Measurements from ENCODE around the gene USF2. TPM values are rescaled to one million over a fixed set of nuclear protein-coding genes. Genes with fewer than 3 reads are reported as not detected.
A peak's percentile ranks its signal among the peaks of the same experiment; 100 is the strongest.

Gene USF2
- total RNA-seq, 1 experiment from 2014 or later: 123 TPM

DNA sequence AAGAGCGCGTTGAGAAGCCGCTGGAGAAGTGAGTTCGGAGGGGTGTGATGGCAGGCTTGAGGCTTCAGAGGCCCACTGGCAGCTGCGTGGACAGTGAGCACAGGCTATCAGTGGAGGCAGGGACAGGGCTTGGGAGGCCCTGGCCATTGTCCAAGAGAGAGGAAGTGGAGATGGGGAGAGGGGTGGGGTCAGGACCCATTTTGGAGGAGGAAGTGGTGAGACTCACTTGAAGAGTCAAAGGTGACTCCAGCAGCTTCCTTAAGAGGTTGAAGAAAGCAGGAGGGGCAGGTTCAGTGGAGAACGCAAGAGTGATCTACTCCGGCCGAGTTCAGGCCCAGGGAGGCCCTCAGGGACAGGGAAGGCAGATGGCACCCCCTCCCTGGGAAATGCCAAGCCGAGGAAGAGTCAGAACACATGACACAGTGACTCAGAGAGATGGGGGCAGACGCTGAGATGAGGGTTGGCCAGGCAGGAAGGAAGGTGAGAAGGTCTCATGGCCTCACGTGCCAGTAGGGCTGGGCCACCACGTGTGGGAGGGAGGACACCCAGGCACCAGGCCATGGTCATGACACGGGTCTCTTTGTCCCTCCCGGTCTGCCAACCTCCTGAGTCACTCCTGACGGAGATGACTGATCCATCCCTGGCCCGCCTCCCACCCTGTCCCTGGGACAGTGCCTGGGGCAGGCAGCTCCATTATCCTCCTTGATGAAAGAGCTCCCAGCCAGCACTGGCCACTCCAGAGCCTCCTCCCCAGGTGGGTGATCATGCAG, 50.1 kb downstream of the USF2 start:
- WGBS (ENCODE audit: extremely low coverage, insufficient read length, low lambda C conversion rate): no CpG with 5 or more reads among the region's 16 CpGs
- peaks cover 2 to 4% (median 4%) of the 10 kb centered on the region in 3 experiments; a peak in 1 of 7 replicates for H3K36me3 Mint-ChIP-seq (ENCODE audit: insufficient read depth in 1 of 3, low read depth in 3 of 3)
- H2BK120ac ChIP-seq (ENCODE audit: low read depth, low read length, poor library complexity, severe bottlenecking): no peak overlapping the region
- H3T11ph ChIP-seq (ENCODE audit: low read length): no peak overlapping the region
- no peak overlapping the region for H3K27ac ChIP-seq (ENCODE audit: insufficient read length, low read depth, low read length)
- H3K4me2 ChIP-seq (ENCODE audit: insufficient read depth, insufficient read length, low read length): no peak overlapping the region
- H3K14ac ChIP-seq (ENCODE audit: insufficient read depth, low read length): no peak overlapping the region; the same call in 1 of the 2 replicates
- no peak overlapping the region for H4K91ac ChIP-seq (ENCODE audit: insufficient read length, low read depth, low read length)
- peak; percentile 25 for DNase-seq
- H3K23ac ChIP-seq (ENCODE audit: insufficient read length, low read depth, low read length): no peak overlapping the region
- H3K27ac Mint-ChIP-seq: peak overlapping the region in 2 of 3 experiments; percentile 21 to 96; a peak in 2 of 7 replicates
- H3K9me3 Mint-ChIP-seq: peaks cover 4 to 11% of the 10 kb centered on the region in 2 experiments; a peak in 3 of 5 replicates
- H2AK5ac ChIP-seq (ENCODE audit: insufficient read length, low read length): no peak overlapping the region
- no peaks in the 10 kb centered on the region for H3K23me2 ChIP-seq (ENCODE audit: insufficient read length, low read depth, low read length, poor library complexity, severe bottlenecking)
- 0 out of 5 replicates have a peak overlapping the region, but pooled peaks of 1 of the 2 experiments have one; percentile 15 for H3K4me3 Mint-ChIP-seq
- no peak overlapping the region for H2AFZ ChIP-seq (ENCODE audit: low read length)
- H3K9ac ChIP-seq (ENCODE audit: extremely low read depth, insufficient read length, low read length): no peak overlapping the region
- no peaks in the 10 kb centered on the region for H3K9me3 ChIP-seq (ENCODE audit: control insufficient read depth, low read depth, low read length)
- no peaks in the 10 kb centered on the region for H3K4me1 Mint-ChIP-seq
- H2BK5ac ChIP-seq (ENCODE audit: insufficient read length, low read length): no peak overlapping the region
- peaks cover 3% of the 10 kb centered on the region for H3K27me3 Mint-ChIP-seq (ENCODE audit: low read depth)
- no peaks in the 10 kb centered on the region for H4K20me1 ChIP-seq (ENCODE audit: control insufficient read depth, insufficient read depth, insufficient read length)
- H3K79me2 ChIP-seq (ENCODE audit: insufficient read depth, low read length): no peaks in the 10 kb centered on the region
- TF ChIP-seq, protein P1, sequence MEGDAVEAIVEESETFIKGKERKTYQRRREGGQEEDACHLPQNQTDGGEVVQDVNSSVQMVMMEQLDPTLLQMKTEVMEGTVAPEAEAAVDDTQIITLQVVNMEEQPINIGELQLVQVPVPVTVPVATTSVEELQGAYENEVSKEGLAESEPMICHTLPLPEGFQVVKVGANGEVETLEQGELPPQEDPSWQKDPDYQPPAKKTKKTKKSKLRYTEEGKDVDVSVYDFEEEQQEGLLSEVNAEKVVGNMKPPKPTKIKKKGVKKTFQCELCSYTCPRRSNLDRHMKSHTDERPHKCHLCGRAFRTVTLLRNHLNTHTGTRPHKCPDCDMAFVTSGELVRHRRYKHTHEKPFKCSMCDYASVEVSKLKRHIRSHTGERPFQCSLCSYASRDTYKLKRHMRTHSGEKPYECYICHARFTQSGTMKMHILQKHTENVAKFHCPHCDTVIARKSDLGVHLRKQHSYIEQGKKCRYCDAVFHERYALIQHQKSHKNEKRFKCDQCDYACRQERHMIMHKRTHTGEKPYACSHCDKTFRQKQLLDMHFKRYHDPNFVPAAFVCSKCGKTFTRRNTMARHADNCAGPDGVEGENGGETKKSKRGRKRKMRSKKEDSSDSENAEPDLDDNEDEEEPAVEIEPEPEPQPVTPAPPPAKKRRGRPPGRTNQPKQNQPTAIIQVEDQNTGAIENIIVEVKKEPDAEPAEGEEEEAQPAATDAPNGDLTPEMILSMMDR (conservative IDR thresholded peaks at IDR 0.05): no peak
- no peak overlapping the region for H2BK12ac ChIP-seq (ENCODE audit: insufficient read length, low read depth, low read length)
- H3K4me1 ChIP-seq (ENCODE audit: insufficient read depth, low read length): no peaks in the 10 kb centered on the region
- no peaks in the 10 kb centered on the region for H3K79me1 ChIP-seq (ENCODE audit: insufficient read depth, low read depth, low read length, poor library complexity, severe bottlenecking)
- H3K18ac ChIP-seq (ENCODE audit: insufficient read length, low read depth, low read length): no peak overlapping the region
- no peaks in the 10 kb centered on the region for H3K27me3 ChIP-seq (ENCODE audit: insufficient read depth, low read length)
- no peak overlapping the region for H3K56ac ChIP-seq (ENCODE audit: insufficient read length, low read depth, low read length)
- no peak overlapping the region for H2BK20ac ChIP-seq (ENCODE audit: low read depth, low read length, poor library complexity, severe bottlenecking)
- H4K8ac ChIP-seq (replicated peaks; ENCODE audit: insufficient read length, low read depth, low read length): no peak overlapping the region
- H4K5ac ChIP-seq (ENCODE audit: insufficient read length, low read depth, low read length): no peak overlapping the region
- no peak overlapping the region for H3K4ac ChIP-seq (ENCODE audit: low read depth, low read length)
- H2BK15ac ChIP-seq (ENCODE audit: low read depth, low read length): no peak overlapping the region
